Epithelial cell of proximal tubule (primary cell): ENCODE data around the gene LRRC8D. TPM values are rescaled to one million over a fixed set of nuclear protein-coding genes. Genes with fewer than 3 reads are reported as not detected.
"Not testable (repeated sequence)": the region's sequence is repeated elsewhere in the genome, so short reads cannot be mapped to it uniquely, and the experiment has no call there.

Experiments used
- DNase-seq: peaks from one replicate; pipeline ENCODE4 v3.0.0-alpha.2; 2011; ENCODE audit warnings: low read depth
- H3K4me3 ChIP-seq: 2 replicates; pipeline ENCODE4 v1.5.1; 2011; ENCODE audit warnings: low read depth, mild to moderate bottlenecking, low read length
- total RNA-seq: library from RNA; depleted of rRNA; stranded (reverse); fragments of >200 nt; gene quantifications from 2 replicates; pipeline ENCODE4 v1.2.3, GENCODE V29; 2015
- TF ChIP-seq, protein P1 (sequence below): conservative IDR thresholded peaks from 2 replicates; pipeline ENCODE4 v1.5.1; 2012; ENCODE audit warnings: low read depth, mild to moderate bottlenecking, low read length

Gene LRRC8D
- total RNA-seq, 1 donor from 2014 or later: 33.8 TPM

DNA sequence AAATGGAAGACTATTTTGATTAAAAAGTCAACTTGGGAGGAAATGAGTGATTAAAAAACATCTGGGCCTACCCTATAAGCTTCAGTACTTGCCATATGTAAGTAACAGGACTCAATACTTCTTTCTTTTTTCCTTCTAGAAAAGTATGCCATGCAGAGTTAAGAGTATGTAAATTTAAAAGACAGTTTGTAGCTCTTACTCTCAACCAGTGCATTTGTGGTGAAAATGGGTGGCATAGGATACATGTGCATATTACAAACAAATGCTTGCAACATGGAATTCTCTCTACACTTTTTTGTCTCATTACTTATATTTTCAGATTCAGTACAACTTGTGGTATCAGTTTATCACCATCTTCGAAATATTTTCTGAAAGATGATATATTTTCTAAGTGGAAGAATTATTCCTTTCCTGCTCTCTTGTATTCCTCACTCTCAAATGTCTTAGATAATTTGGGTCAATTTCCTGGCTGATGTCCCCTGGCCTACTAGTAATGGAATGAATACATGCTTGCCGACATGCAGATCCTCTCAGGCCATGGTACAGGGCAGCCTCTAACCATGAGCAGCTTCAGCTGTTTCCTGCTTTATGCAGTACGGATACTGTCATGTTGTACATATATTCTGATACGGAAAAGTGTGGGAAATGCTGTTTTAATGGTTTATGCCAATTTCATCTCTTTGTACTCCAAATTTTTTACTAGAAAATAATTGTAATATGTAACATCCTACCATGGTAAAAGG, 92.7 kb downstream of the LRRC8D start:
- no peak overlapping the region for H3K4me3 ChIP-seq
- TF ChIP-seq, protein P1, sequence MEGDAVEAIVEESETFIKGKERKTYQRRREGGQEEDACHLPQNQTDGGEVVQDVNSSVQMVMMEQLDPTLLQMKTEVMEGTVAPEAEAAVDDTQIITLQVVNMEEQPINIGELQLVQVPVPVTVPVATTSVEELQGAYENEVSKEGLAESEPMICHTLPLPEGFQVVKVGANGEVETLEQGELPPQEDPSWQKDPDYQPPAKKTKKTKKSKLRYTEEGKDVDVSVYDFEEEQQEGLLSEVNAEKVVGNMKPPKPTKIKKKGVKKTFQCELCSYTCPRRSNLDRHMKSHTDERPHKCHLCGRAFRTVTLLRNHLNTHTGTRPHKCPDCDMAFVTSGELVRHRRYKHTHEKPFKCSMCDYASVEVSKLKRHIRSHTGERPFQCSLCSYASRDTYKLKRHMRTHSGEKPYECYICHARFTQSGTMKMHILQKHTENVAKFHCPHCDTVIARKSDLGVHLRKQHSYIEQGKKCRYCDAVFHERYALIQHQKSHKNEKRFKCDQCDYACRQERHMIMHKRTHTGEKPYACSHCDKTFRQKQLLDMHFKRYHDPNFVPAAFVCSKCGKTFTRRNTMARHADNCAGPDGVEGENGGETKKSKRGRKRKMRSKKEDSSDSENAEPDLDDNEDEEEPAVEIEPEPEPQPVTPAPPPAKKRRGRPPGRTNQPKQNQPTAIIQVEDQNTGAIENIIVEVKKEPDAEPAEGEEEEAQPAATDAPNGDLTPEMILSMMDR: no peak

DNA sequence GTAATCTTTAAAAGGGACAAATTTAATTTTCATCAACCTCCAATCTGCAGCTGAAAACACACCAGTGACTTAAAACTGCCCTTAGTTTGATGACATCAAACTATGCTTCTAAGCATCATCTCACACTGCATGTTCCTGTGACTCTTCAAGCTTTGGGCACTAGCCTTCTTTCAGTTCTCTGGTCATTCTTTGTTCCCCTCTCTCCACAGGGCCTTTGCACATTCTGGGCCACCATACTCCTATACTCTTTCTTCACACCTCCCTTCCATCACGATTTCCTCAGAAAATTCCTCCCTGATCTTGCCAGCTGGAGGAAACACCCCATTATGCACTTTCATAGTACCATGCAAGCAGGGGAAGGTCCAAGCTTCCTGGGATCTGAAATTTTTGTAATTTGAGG, 96.5 kb downstream of the LRRC8D start:
- TF ChIP-seq, protein P1: no peak
- no peak overlapping the region for H3K4me3 ChIP-seq

More for the DNA sequence above, 92.7 kb downstream of the LRRC8D start:
- DNase-seq: no peak

DNA sequence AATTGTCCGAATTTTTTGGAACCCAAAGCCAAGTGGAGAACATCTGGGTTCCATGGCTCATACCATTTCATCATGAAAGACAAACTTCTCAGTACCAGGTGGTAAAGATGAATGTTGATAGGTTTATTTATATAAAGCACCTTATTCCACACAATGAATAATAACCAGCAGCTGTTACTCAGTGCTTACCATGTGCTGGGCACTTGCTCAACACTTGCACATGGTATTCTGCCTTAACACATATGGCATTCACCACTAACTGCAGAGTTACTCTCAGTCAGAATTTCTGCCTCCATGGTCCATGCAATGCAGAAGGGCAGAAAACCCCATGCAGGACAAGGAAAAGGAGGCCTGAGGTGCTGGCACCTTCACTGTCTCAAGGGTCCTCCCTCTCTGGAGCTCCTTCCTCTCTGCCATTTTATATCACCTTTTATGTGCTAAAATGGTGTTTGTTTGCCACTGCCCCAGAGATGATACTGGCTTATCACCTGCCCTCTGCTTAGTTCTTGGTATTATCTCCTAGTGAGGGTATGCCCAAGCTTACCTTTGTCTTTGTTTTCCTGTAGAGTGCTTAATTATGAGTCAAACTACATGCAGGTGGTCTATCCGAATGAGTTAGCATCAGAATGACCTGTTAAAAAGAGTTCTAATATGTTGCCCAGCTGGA, 97.4 kb downstream of the LRRC8D start:
- DNase-seq: no peak
- H3K4me3 ChIP-seq: no peak overlapping the region
- TF ChIP-seq, protein P1: no peak

More for the DNA sequence above, 96.5 kb downstream of the LRRC8D start:
- no peak for DNase-seq

DNA sequence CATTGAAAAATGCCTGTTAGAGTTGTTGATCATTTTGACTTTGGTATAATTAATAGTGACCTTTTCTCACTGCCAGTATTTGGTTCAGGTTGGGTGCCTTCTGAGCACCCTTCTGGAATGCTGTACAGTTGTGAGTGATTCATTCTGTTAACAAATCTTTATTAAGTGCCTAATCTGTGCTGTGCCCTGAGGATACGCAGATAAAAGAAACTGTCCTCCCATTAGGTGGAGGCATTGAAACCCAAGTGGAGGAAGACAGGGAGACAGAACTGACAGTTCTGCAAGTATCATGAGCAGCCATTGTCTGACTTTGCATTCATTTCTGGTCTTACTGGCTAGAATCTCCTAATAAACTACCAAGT, 97.9 kb downstream of the LRRC8D start:
- DNase-seq: peak; percentile 68
- TF ChIP-seq, protein P1: no peak

DNA sequence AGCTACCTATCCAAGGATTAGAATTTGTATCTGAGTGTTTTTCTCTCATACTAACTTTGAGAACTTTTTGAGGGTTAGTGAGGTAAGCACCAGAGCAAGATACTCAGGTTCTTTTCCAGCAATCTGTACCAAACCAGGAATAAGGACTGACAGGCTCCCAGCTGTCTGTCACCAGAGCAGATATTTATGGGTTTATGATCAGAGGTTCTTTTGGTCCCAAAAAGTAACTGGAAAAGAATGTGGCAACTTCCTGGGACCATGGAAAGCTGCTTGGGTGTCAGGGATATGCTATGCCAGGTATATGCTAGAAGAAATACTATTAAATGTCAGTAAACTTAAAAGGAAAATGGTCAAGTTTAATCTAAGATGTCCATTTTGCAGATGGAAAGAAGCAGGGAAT, 98.3 kb downstream of the LRRC8D start:
- TF ChIP-seq, protein P1: no peak
- no peak for DNase-seq
- no peak overlapping the region for H3K4me3 ChIP-seq

More for the DNA sequence above, 97.9 kb downstream of the LRRC8D start:
- H3K4me3 ChIP-seq: no peak overlapping the region

DNA sequence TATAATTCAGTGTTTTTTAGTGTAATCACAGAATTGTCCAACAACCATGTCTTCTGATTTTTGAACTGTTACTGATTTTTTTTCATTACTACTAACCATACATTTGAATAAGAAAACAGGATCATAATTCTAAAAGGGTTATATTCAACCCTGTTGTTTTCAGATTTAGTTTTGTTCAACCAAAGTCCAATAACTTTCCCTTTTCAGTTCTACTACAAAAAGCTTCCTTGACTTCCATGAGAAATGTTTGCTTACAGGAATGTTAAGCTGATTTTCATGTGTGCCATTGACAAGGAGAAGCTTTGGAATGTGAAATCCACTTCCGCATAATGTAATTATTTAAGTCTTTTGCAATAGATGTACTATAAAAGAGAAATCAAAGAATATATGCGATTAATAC, 102.1 kb downstream of the LRRC8D start:
- TF ChIP-seq, protein P1: no peak
- DNase-seq: no peak
- H3K4me3 ChIP-seq: no peak overlapping the region

DNA sequence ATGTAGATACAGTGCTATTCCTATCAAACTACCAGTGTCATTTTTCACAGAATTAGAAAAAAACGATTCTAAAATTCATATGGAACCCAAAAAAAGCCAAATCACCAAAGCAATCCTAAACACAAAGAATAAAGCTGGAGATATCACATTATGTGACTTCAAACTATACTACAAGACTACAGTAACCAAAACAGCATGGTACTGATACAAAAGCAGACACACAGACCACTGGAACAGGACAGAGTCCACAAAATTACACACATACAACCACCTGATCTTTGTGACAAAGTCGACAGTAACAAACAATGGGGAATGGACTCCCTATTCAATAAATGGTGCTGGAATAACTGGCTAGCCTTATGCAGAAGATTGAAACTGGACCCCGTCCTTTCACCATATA, 102.7 kb downstream of the LRRC8D start:
- no peak for DNase-seq
- no peak overlapping the region for H3K4me3 ChIP-seq
- TF ChIP-seq, protein P1: no peak

DNA sequence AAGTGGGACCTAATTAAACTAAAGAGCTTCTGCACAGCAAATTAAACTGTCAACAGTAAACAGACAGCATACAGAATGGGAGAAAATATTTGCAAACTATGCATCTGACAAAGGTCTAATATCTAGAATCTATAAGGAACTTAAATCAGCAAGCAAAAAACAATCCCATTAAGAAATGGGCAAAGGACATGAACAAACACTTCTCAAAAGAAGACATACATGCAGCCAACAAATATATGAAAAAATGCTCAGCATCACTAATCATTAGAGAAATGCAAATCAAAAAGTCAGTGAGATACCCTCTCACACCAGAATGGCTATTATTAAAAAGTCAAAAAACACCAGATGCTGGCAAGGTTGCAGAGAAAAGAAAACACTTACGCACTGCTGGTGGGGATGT, 103.2 kb downstream of the LRRC8D start:
- not testable (repeated sequence) for DNase-seq, H3K4me3 ChIP-seq
